T-helper 1 cell treated with Interleukin-12 subunit alpha and Interleukin-12 subunit beta and Interleukin-4 antibody, amounts not matched to agents 30 μg/mL and 1 μg/mL, for 36 hours (primary cell): ENCODE measurements around the gene LCE6A.

Experiments used
- H3K27ac Mint-ChIP-seq: one replicate; pipeline ENCODE4 v1.8.0; 2021; ENCODE audit warnings: mild to moderate bottlenecking, mixed read lengths
- H3K27me3 Mint-ChIP-seq: one replicate; pipeline ENCODE4 v1.8.0; 2021; ENCODE audit warnings: low read depth, mixed read lengths
- H3K36me3 Mint-ChIP-seq: one replicate; pipeline ENCODE4 v1.8.0; 2021; ENCODE audit warnings: low read depth, mixed read lengths
- H3K4me1 Mint-ChIP-seq: one replicate; pipeline ENCODE4 v1.8.0; 2021; ENCODE audit warnings: low read depth, mixed read lengths
- H3K4me3 Mint-ChIP-seq: one replicate; pipeline ENCODE4 v1.8.0; 2021; ENCODE audit warnings: mild to moderate bottlenecking, moderate library complexity, mixed read lengths
- H3K9me3 Mint-ChIP-seq: one replicate; pipeline ENCODE4 v1.8.0; 2021; ENCODE audit warnings: mixed read lengths

LCE6A gene

GRCh38 chr1:152842556-152842955 lies at the start of gene LCE6A:
Gene LCE6A (plus strand): TSS chr1:152842856. CDS start chr1:152843521, 665 bp downstream.
- Mint-ChIP-seq H3K36me3 (no peaks in the 10 kb centered on the region), H3K9me3 (no peaks in the 10 kb centered on the region), H3K27ac (no peak within 1 kb of the TSS), H3K4me3 (no peak within 1 kb of the TSS), H3K27me3 (no peaks in the 10 kb centered on the region), H3K4me1 (no peaks in the 10 kb centered on the region)

DNA sequence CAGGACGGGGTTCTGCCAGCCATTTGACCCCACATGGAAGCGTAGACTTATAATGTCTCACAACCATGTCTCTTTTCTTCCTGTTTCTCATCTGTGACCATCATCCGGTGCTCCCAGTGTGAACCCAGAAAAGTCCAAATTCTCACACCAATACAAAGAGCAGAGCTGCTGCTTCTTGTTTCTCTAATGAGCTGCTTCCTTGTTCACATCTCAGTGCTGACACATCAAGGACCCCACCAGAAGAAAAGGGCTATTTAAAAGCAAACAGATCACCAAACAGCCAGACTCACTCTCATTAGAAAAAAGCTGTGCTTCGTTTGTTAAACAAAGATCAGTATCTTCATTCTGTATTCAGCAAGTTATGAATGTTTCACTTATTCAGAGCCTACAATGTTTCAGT lies 47.0 kb upstream of the LCE6A start:
- no peaks in the 10 kb centered on the region for H3K4me1 Mint-ChIP-seq
- no peaks in the 10 kb centered on the region for H3K9me3 Mint-ChIP-seq
- no peak overlapping the region for H3K4me3 Mint-ChIP-seq
- H3K36me3 Mint-ChIP-seq, result no peaks in the 10 kb centered on the region
- no peak overlapping the region for H3K27ac Mint-ChIP-seq
- H3K27me3 Mint-ChIP-seq, result peaks cover 7% of the 10 kb centered on the region

DNA sequence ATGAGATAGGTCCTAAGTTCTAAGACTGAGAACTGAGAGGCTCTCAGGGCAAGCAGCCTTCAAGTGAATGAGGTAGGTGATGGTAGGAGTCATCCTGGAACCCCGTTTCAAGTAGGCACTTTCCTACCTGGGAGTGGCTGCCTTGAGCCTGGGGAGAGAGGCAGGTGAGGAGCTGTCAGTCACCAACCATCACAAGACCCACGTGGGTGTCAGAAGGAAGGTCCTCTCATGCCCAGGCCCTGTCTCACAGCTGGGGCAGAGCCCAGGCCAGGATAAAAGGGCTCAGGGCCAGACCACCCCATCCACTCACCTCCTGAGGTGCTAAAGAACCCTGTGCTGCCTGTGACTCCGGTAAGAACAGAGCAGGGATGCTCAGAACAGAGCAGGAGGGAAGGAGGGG lies 46.2 kb upstream of the LCE6A start, which contains the start of gene LCE1D:
Gene LCE1D, plus strand, starts transcription at position 301 of the 400 bp plus-strand sequence. CDS start 1,074 bp downstream, outside the sequence.
- H3K27ac Mint-ChIP-seq, result no peak within 1 kb of the TSS
- no peaks in the 10 kb centered on the region for H3K9me3 Mint-ChIP-seq
- no peak within 1 kb of the TSS for H3K4me3 Mint-ChIP-seq
- peaks cover 9% of the 10 kb centered on the region for H3K27me3 Mint-ChIP-seq
- no peaks in the 10 kb centered on the region for H3K36me3 Mint-ChIP-seq
- H3K4me1 Mint-ChIP-seq, result no peaks in the 10 kb centered on the region

DNA sequence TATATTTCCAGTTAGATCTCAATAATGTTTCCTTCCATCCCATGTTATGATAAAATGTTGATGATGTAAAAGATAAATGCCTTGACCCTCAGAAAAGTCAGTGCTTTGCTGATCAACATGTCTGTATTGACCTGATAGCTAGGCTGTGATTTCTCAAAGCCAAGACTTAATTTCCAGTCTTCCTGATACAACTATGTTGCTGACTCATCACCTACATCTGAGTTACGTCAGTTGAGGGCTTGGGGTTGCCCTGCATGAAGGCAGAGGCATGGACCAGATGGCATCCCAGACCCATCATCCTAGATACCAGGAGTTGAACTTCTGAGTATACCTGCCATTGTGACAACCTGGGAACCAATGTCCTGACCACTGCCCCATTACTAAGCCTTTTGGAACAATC lies 41.3 kb upstream of the LCE6A start:
- Mint-ChIP-seq H3K27me3 (peaks cover 11% of the 10 kb centered on the region), H3K9me3 (no peaks in the 10 kb centered on the region), H3K27ac (no peak overlapping the region), H3K4me1 (no peaks in the 10 kb centered on the region), H3K36me3 (no peaks in the 10 kb centered on the region), H3K4me3 (no peak overlapping the region)

DNA sequence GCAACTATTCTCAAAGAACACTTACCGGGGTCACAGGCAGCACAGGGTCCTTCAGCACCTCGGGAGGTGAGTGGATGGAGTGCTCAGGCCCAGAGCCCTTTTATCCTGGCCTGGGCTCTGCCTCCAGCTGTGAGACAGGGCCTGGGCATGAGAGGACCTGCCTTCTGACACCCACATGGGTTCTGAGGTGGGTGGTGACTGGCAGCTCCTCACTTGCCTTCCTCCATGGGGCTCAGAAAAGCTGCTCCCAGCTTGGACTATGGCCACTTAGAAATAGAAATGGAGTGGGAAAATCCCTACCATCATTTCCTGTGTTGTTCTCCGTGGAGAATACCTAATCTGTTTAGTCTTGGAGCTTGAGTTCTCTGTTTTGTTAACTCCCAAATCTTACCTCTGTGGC lies 36.1 kb upstream of the LCE6A start, which contains the start of gene LCE1C:
Gene LCE1C, minus strand, starts transcription at position 76 of the 400 bp plus-strand sequence. CDS start 1,173 bp downstream, outside the sequence.
- Mint-ChIP-seq H3K36me3 (no peaks in the 10 kb centered on the region), H3K4me3 (no peak within 1 kb of the TSS), H3K9me3 (no peaks in the 10 kb centered on the region), H3K27ac (no peak within 1 kb of the TSS), H3K4me1 (no peaks in the 10 kb centered on the region), H3K27me3 (no peaks in the 10 kb centered on the region)

DNA sequence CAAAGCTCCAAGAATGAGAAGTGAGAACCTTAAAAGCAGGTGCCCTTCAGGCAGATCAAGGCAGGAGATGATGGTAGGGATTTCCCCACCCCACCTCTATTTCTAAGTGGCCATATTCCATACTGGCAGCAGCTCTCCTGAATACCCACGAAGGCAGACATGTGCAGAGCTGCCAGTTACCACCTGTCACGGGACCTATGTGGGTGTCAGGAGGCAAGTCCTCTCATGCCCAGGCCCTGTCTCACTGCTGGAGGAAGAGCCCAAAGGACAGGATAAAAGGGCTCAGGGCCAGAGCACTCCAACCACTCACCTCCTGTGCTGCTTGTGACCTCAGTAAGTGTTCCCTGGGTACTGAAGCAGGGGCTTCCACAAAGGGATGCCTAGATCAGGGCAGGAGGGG lies 31.6 kb upstream of the LCE6A start:
- no peaks in the 10 kb centered on the region for H3K4me1 Mint-ChIP-seq
- H3K27ac Mint-ChIP-seq, result no peak overlapping the region

GRCh38 chr1:152811671-152812070 lies 31.0 kb upstream of the LCE6A start, which contains the start of gene LCE1B:
Gene LCE1B (plus strand): TSS chr1:152811971. CDS start chr1:152812447, 476 bp downstream.
- no peak within 1 kb of the TSS for H3K27ac Mint-ChIP-seq
- H3K27me3 Mint-ChIP-seq, result no peaks in the 10 kb centered on the region
- peaks cover 4% of the 10 kb centered on the region for H3K9me3 Mint-ChIP-seq
- H3K4me1 Mint-ChIP-seq, result no peaks in the 10 kb centered on the region
- H3K36me3 Mint-ChIP-seq, result no peaks in the 10 kb centered on the region
- no peak within 1 kb of the TSS for H3K4me3 Mint-ChIP-seq

More for the DNA sequence above, 31.6 kb upstream of the LCE6A start:
- peaks cover 4% of the 10 kb centered on the region for H3K9me3 Mint-ChIP-seq
- no peak overlapping the region for H3K4me3 Mint-ChIP-seq
- H3K36me3 Mint-ChIP-seq, result no peaks in the 10 kb centered on the region
- no peaks in the 10 kb centered on the region for H3K27me3 Mint-ChIP-seq

DNA sequence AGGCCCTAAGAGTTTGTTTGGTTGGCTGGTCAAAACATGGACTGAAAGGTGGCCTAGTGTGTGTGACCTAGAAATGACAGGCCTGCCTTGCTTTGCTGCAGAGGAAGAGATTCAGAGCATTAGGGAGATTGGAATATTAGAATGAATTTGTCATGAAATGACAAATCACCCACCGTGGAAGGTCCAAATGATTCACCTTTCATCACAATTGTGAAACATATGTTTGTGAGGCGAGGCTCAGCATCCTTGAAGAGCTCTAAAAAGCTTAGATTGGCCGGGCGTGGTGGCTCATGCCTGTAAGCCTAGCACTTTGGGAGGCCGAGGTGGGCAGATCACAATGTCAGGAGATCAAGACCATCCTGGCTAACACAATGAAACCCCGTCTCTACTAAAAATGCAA lies 25.3 kb upstream of the LCE6A start:
- Mint-ChIP-seq H3K27ac (no peak overlapping the region), H3K4me1 (no peaks in the 10 kb centered on the region), H3K4me3 (no peak overlapping the region), H3K27me3 (no peaks in the 10 kb centered on the region), H3K9me3 (peaks cover 4% of the 10 kb centered on the region), H3K36me3 (no peaks in the 10 kb centered on the region)

- no peaks in the 10 kb centered on the region for H3K36me3 Mint-ChIP-seq
- H3K27me3 Mint-ChIP-seq, result peaks cover 9% of the 10 kb centered on the region
- H3K9me3 Mint-ChIP-seq, result no peaks in the 10 kb centered on the region
- H3K27ac Mint-ChIP-seq, result no peak overlapping the region
- no peaks in the 10 kb centered on the region for H3K4me1 Mint-ChIP-seq
- H3K4me3 Mint-ChIP-seq, result no peak overlapping the region
Observed at GRCh38 chr1:152823294-152823693, 19.4 kb upstream of the LCE6A start.

- Mint-ChIP-seq H3K27me3 (peaks cover 9% of the 10 kb centered on the region), H3K36me3 (no peaks in the 10 kb centered on the region), H3K4me3 (no peak overlapping the region), H3K9me3 (no peaks in the 10 kb centered on the region), H3K4me1 (no peaks in the 10 kb centered on the region), H3K27ac (no peak overlapping the region)
Observed at GRCh38 chr1:152824964-152825363, 17.7 kb upstream of the LCE6A start.

DNA sequence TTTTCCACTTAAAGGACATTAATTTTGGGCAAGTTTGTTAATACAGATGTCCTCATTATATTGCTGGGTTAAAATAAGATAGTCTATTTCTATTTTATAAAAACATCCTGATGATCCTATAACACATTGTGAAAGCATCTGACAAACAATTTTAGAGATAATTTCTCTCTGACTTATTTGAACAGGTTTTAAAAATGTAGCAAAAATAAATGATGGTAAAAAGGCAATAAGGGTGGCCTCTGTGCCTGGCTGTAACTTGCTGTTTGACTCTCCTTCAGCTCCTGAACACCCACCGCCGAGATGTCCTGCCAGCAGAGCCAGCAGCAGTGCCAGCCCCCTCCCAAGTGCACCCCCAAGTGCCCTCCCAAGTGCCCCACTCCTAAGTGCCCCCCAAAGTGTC lies 15.5 kb upstream of the LCE6A start, which contains the start of gene LCE1A:
Gene LCE1A, plus strand, starts transcription at position 301 of the 400 bp plus-strand sequence. Its CDS starts 0 bp downstream, at position 301.
- H3K4me1 Mint-ChIP-seq, result no peaks in the 10 kb centered on the region
- H3K36me3 Mint-ChIP-seq, result no peaks in the 10 kb centered on the region
- no peak within 1 kb of the TSS for H3K27ac Mint-ChIP-seq
- no peaks in the 10 kb centered on the region for H3K9me3 Mint-ChIP-seq
- no peak within 1 kb of the TSS for H3K4me3 Mint-ChIP-seq
- peaks cover 9% of the 10 kb centered on the region for H3K27me3 Mint-ChIP-seq

DNA sequence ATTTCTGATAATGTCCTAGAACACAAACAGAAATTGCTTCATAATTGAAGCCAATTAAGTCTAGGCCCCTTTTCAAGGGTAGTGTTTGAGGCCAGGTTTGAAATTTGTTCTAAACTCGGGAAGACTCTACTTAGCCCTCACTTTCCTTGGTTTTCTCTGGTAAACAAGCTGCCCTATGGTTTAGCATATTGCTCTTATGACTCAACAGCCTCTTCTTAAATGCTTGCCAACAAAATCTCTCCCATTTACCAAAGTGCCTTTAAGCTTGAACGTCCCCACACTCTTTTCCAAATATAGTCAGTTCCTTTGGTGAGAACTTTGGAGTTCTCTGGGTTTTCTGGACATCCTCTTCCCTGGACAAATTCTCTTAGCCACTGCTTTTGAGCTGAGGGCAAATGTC lies 5.8 kb upstream of the LCE6A start:
- H3K27me3 Mint-ChIP-seq, result no peaks in the 10 kb centered on the region
- H3K9me3 Mint-ChIP-seq, result no peaks in the 10 kb centered on the region
- no peaks in the 10 kb centered on the region for H3K4me1 Mint-ChIP-seq
- no peak overlapping the region for H3K27ac Mint-ChIP-seq
- no peak overlapping the region for H3K4me3 Mint-ChIP-seq
- no peaks in the 10 kb centered on the region for H3K36me3 Mint-ChIP-seq

GRCh38 chr1:152855661-152856060 lies 13.0 kb downstream of the LCE6A start:
- Mint-ChIP-seq H3K9me3 (no peaks in the 10 kb centered on the region), H3K4me3 (no peak overlapping the region), H3K27me3 (no peaks in the 10 kb centered on the region), H3K27ac (no peak overlapping the region), H3K4me1 (no peaks in the 10 kb centered on the region), H3K36me3 (no peaks in the 10 kb centered on the region)

- H3K4me1 Mint-ChIP-seq, result no peaks in the 10 kb centered on the region
- H3K27ac Mint-ChIP-seq, result no peak overlapping the region
- no peaks in the 10 kb centered on the region for H3K36me3 Mint-ChIP-seq
- H3K9me3 Mint-ChIP-seq, result no peaks in the 10 kb centered on the region
- no peak overlapping the region for H3K4me3 Mint-ChIP-seq
- peaks cover 3% of the 10 kb centered on the region for H3K27me3 Mint-ChIP-seq
Observed at GRCh38 chr1:152858062-152858461, 15.4 kb downstream of the LCE6A start.

DNA sequence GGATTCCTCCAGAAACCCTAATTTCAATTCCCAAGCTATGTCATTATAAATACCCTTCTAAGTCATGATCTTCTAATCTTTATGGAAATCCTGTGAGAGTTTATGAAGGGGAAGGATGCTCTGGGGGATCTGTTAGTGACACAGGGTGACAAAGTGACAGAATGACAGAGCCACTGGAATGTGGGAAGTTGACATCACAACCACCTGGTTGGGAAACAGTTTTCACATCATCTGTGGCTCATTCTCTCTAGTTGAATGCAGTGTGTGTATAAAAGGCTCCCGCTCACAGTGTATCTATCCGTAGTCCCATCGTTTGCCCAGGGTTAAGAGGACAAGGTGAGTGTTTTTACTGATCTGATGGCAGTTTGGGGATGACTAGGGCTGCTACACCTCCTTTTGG lies 17.0 kb downstream of the LCE6A start, which contains the start of gene LCE7A:
Gene LCE7A, plus strand, starts transcription at position 301 of the 400 bp plus-strand sequence. CDS start 702 bp downstream, outside the sequence.
- Mint-ChIP-seq H3K9me3 (no peaks in the 10 kb centered on the region), H3K27ac (no peak within 1 kb of the TSS), H3K4me1 (no peaks in the 10 kb centered on the region), H3K36me3 (no peaks in the 10 kb centered on the region), H3K4me3 (no peak within 1 kb of the TSS), H3K27me3 (peaks cover 3% of the 10 kb centered on the region)

DNA sequence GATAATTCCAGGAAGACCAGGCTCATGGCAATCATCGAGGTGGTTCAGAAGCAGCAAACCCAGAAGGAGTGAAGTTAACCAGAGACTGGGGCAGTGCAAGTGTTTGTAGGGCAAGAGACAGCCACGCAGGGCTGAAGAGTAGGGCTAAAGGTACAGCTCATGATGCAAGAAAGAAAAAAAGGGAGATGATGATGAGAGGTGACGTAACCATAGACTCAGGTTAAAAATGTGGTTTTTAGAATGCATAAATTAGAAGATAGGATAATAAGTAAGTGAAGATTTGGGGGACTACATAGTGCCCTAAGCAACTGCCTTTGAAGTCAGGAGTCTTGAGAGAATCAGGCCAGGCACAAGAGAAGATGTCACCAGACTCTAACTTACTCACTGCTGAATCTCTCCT lies 17.5 kb downstream of the LCE6A start:
- H3K4me1 Mint-ChIP-seq, result no peaks in the 10 kb centered on the region
- H3K36me3 Mint-ChIP-seq, result no peaks in the 10 kb centered on the region
- H3K4me3 Mint-ChIP-seq, result no peak overlapping the region
- no peaks in the 10 kb centered on the region for H3K9me3 Mint-ChIP-seq
- H3K27me3 Mint-ChIP-seq, result peaks cover 3% of the 10 kb centered on the region
- H3K27ac Mint-ChIP-seq, result no peak overlapping the region
